GM06990 (cell line): ENCODE results near the gene UNC13B.

Experiments used
- DNase-seq: peaks from one replicate; pipeline ENCODE4 v3.0.0-alpha.2; 2011; ENCODE audit not compliant: insufficient read length; ENCODE audit errors: extremely low read depth
- H3K27me3 ChIP-seq: replicated peaks from 2 replicates; pipeline ENCODE4 v1.6.0; 2011; ENCODE audit warnings: low read length; ENCODE audit not compliant: control insufficient read depth, insufficient read depth
- H3K36me3 ChIP-seq: 2 replicates; pipeline ENCODE4 v1.5.1; 2011; ENCODE audit warnings: low read length; ENCODE audit not compliant: control insufficient read depth, insufficient read depth
- H3K4me3 ChIP-seq: replicated peaks from 2 replicates; pipeline ENCODE4 v1.5.1; 2011; ENCODE audit warnings: low read depth, mild to moderate bottlenecking, control low read depth, low read length
- CTCF ChIP-seq: IDR thresholded peaks from 2 replicates; pipeline ENCODE4 v1.5.1; 2011; ENCODE audit warnings: low read length, control low read depth, mild to moderate bottlenecking, inconsistent platforms; ENCODE audit not compliant: insufficient read depth, poor library complexity, severe bottlenecking

Gene UNC13B

DNA sequence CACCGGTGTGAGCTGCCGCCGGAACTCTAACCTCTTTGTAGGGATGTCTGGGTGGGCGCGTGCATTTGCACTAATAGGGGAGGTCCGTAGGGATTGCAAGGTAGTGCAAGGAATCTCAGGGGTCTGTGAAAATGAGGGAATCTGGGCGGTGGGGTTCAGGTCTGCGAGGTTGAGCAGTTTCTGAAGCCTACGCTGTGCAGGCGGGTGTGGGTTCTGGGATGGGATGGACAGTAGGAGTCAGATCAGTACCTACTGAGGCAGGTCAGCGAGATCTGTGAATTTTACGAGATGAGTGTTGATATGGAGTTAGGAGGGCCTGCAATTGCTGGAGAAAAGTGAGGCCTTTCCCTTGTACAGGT is 45.3 kb upstream of the UNC13B start:
- Histone ChIP-seq H3K4me3 (peak overlapping the region; percentile 84), H3K36me3 (no peaks in the 10 kb centered on the region), H3K27me3 (no peaks in the 10 kb centered on the region)
- DNase-seq = no peak
- no peak for TF ChIP-seq CTCF

- Histone ChIP-seq H3K36me3 (no peaks in the 10 kb centered on the region), H3K4me3 (peak overlapping the region; percentile 9; the same call in 1 of the 2 replicates), H3K27me3 (no peaks in the 10 kb centered on the region)
- TF ChIP-seq CTCF = peak; percentile 96
- DNase-seq = peak; percentile 67
These were observed 44.8 kb upstream of the UNC13B start for GRCh38 chr9:35116898-35117551.

DNA sequence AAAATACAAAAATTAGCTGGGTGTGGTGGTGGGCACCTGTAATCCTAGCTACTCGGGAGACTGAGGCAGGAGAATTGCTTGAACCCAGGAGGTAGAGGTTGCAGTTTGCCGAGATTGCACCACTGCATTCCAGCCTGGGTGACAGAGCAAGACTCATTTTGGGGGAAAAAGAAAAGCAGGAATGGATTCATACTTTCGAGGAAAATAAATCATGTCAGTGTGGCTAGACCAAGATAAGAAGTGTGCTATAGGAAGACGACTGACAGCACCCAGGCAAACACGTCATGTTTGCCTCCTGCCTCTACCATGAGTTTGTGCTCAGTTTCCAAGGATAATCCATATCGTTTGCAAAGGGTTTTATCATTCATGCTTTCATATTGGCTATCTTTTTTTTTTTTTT is 26.9 kb upstream of the UNC13B start:
- no peak overlapping the region for H3K4me3 ChIP-seq
- no peak for DNase-seq
- no peaks in the 10 kb centered on the region for H3K27me3 ChIP-seq
- no peaks in the 10 kb centered on the region for H3K36me3 ChIP-seq
- TF ChIP-seq CTCF = no peak

DNA sequence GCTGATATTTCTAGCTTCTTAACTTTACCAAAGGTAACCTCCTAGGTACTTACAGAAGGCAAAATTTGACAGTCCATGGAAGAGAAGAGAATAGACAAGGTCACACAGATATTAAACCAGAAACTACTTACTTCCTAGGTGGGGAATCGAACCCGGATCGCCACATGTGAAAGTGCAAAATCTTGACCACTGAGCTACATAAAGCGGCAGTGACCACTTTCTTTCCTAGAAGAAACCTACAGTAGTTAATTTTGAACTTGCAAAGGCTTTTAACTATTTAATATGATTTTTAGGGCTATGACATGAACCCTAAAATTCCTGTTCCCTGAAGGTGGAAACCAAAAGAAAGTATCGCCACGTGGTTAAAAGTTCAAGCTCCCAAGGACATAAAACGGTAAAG is 25.8 kb upstream of the UNC13B start:
- DNase-seq = no peak
- Histone ChIP-seq H3K36me3 (no peaks in the 10 kb centered on the region), H3K27me3 (no peaks in the 10 kb centered on the region), H3K4me3 (no peak overlapping the region)
- no peak for TF ChIP-seq CTCF

DNA sequence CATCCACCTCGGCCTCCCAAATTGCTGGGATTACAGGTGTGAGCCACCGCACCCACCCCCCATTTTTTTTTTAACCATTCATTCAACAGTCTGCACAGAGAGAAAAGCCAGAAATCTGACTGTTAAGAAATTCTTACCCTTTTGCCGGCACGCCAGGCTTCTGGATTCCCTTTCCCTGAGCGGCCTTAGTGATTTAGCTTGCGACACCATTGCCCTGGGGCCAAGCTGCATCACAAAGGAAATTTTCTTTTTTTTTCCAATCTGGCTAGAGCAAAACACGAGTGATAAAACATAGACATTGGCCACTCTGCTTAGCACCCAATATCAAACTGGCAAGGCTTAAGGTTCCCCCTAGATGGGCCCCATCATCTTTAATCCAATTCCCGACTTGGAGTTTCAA is 24.9 kb upstream of the UNC13B start:
- TF ChIP-seq CTCF = no peak
- DNase-seq = no peak
- H3K36me3 ChIP-seq = no peaks in the 10 kb centered on the region
- H3K4me3 ChIP-seq = no peak overlapping the region
- no peaks in the 10 kb centered on the region for H3K27me3 ChIP-seq

GRCh38 chr9:35140093-35140492 is 21.7 kb upstream of the UNC13B start:
- no peak for DNase-seq
- no peaks in the 10 kb centered on the region for H3K27me3 ChIP-seq
- H3K4me3 ChIP-seq = no peak overlapping the region
- H3K36me3 ChIP-seq = no peaks in the 10 kb centered on the region
- no peak for TF ChIP-seq CTCF
